Kasumi-1 (cell line): ENCODE results near the gene SLC2A13.
A peak's percentile ranks its signal among the peaks of the same experiment; 100 is the strongest.
"Not testable (repeated sequence)": the region's sequence is repeated elsewhere in the genome, so short reads cannot be mapped to it uniquely, and the experiment has no call there.

Source experiments
- DNase-seq, 2 experiments: peaks; one replicate each; lab custom pipeline; 2025; lab: John Stamatoyannopoulos, UW

SLC2A13 gene

GRCh38 chr12:39807043-39807442 lies 298.8 kb downstream of the SLC2A13 start:
- DNase-seq, result peak; percentile 24 to 39

- no peak for DNase-seq
These were observed 300.2 kb downstream of the SLC2A13 start for GRCh38 chr12:39805651-39806050.

DNA sequence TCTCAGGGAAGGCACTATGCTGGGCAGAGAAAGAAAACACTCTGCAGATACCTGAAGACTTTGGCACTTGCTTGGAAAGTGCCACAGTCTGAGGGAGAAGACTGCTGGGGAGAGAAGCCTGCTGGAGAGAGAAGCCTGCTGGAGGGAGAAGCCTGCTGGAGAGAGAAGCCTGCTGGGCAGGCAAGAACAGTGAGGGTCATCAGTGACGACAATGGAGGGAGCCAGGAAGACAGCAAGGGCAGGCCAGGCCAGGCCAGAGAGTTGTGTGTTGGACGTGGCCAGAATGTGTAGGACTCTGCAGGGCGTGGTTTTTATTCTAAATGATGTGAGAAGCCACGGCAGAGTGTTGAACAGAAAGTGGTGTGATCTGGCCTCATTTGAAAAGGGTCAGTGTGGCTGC lies 301.0 kb downstream of the SLC2A13 start:
- DNase-seq, result no peak

DNA sequence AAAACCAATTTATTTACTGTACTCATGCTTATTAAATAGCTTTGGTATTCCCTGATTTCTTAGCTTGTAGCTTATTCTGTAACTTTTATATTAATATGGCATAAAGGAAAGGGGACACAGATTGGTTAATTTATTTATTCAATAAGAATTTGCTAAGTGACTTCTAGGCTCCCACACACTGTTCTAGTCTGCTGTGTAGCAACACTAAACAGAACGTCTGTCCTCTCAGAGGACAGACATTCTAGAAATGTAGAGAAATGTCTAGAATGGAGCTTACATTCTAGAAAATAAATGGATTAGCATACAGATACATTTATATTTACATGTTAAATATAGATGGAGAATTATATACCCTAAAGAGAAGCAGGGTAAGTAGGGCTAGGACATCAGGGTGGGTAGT lies 301.4 kb downstream of the SLC2A13 start:
- DNase-seq, result no peak

GRCh38 chr12:39803151-39803550 lies 302.7 kb downstream of the SLC2A13 start:
- no peak for DNase-seq

DNA sequence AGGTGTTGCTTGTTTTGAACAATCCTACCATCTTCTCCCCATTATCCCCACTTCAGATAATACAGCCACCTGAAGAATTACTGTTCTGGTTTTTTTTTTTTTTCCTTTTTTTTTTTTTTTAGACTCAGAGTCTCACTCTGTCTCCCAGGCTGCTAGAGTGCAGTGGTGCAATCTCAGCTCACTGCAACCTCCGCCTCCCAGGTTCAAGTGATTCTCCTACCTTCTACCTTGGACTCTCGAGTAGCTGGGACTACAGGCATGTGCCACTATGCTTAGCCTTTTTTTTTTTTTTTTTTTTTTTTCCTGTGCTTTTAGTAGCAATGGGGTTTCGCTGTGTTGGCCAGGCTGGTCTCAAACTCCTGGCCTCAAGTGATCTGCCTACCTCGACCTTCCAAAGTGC lies 306.9 kb downstream of the SLC2A13 start:
- DNase-seq, result no peak

GRCh38 chr12:39798429-39798828 lies 307.5 kb downstream of the SLC2A13 start:
- no peak for DNase-seq

DNA sequence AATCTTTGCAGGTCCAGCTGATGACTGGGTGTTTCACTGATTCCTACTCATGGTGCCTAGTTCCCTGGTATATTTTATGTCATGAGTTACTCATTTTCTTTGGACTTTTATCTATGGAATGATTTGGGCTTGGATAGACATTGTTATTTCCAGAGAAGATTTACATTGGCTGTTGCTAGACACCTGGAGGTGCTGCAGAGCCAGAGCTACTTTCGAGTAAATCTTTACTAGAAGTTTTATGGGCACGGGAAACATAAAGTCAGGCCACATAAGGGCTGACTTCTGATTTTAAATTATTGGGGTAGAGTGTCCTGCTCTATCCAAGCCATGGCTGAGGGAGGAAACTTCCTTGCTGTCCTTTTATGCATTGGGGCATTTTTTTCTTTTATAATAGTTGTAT lies 310.4 kb downstream of the SLC2A13 start:
- no peak for DNase-seq

DNA sequence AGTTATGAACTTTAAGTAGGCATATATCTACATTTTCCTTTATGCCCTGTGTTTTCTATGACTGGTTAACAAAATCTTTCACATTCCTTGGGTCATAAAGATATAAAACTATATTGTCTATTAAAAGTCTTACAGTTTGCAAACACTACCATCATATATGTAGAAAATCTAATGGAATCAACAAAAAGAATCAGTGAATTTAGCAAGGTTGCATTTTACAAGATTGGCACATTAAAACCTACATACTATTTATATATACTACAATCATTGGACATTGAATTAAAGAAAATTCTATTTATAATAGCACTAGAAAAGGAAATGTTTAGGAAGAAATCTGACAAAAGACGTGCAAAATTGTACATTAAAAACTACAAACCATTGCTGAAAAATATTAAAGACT lies 312.9 kb downstream of the SLC2A13 start:
- DNase-seq, result no peak

DNA sequence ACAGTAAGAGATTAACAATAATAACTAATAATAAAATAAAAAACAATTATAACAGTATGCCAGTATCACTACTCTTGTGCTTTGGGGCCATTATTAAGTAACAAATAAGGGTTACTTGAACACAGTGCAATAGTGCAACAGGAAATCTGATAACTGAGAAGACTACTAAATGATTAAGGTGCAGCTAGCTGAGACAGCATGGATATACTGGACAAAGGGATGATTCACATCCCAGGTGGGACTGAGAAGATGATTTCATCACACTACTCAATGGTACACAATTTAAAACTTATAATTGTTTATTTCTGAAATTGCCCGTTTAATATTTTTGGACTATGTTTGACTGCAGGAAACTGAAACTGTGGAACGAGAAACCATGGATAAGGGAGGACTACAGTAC lies 317.6 kb downstream of the SLC2A13 start:
- DNase-seq, result no peak

DNA sequence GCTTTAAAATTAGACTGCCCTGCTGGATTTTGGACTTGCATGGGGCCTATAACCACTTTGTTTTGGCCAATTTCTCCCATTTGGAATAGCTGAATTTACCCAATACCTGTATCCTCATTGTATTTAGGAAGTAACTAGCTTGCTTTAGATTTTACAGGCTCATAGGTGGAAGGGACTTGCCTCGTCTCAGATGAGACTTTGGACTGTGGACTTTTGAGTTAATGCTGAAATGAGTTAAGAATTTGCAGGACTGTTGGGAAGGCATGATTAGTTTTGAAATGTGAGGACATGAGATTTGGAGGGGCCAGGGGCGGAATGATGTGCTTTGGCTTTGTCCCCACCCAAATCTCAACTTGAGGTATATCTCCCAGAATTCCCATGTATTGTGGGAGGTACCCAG lies 320.1 kb downstream of the SLC2A13 start:
- DNase-seq, result not testable (repeated sequence)

- no peak for DNase-seq
These were observed 323.8 kb downstream of the SLC2A13 start for GRCh38 chr12:39782026-39782545.

GRCh38 chr12:39780913-39781446 lies 324.9 kb downstream of the SLC2A13 start:
- no peak for DNase-seq

GRCh38 chr12:39780411-39780912 lies 325.4 kb downstream of the SLC2A13 start:
- DNase-seq, result no peak

DNA sequence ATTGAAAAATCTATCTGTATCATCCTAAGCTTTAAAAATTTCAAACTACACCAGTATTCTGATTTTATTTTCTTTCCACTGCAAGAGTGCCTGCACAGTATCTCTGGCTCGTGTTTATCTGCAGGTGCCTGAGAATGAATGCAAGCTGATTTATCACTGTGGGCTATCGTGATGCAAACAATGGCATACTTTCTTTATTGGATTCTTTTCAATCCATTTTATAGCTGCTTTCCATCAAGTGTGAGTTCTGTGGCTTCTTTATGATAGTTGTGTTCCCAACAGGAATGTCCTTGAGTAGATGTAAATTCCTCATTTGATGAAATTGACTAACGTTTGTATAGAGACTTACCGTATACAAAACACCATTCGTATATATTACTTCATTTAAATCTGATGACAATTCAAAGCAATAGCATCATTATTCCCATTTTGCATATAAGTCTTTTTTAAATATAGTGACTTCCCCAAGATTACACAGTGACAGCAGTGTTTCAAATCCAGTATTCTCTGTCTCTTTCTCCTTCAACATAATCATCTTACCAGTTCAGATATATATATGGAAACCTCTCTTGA lies 326.0 kb downstream of the SLC2A13 start:
- no peak for DNase-seq

GRCh38 chr12:39777465-39777864 lies 328.4 kb downstream of the SLC2A13 start:
- DNase-seq, result no peak

DNA sequence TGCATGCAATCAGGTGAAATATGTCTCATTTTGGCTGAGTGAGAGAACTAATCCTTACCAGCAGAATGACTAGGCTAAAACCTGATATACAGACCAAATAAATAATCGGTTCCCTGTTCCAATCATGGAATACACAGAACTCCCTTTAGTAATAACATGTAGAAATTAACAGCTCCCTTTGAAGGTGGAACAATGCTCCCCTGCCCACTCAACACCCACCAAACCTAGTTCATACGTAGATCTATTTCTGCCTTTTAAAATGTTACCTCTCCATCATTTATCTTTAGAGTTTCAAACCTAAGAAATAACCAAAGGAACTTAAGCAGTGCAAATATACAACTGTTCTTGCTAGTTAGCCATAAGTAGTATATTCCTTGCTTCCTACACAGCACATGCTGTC lies 332.6 kb downstream of the SLC2A13 start:
- no peak for DNase-seq

- DNase-seq, result no peak
These were observed 333.0 kb downstream of the SLC2A13 start for GRCh38 chr12:39772821-39773259.

DNA sequence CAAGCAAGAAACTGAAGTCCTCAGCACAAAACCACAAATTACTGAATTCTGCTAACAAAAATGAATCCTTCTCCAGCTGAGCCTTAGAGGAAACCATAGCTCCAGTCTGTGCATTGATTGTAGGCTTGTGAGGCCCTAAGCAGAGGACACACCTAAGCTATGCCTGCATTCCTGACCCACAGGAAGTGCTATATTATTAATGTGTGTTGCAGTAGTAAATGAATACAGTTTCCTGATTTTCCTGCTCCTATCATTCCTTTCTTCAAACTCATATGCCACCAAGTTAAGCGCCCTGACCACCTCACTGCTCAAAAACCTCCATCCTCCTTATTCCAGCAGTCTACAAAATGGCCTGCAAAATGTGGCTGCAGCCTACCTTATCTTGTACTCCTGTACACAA lies 334.4 kb downstream of the SLC2A13 start:
- no peak for DNase-seq

DNA sequence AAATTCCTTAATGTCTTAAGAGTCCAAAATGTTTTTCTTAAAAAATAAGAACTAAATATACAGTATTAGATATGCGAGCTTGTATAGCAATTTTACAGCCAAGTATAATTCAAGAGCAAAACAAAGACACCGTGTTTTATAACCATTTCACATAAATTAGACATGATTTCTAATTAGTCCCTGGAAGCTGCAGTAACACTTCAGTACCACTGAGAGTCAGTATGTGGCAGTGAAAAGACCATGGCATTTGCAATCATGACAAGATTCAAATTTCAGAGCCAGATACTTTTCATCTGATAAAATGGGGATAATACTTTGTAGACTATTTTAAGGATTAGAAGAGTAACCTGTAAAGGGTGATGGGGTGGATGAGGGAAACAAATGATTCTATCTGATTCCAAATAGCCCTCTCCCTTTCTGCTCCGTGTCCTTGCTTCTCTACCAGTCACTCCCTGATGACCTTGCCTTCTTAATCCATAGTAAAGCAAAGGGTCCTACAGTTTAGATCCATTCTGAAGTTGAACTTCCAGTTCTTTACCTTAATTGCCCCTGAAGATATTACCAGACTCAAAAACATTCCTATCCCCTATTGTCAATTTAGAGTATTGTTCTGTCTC lies 340.8 kb downstream of the SLC2A13 start:
- peak; percentile 76 to 79 for DNase-seq

- DNase-seq, result no peak
These were observed 342.1 kb downstream of the SLC2A13 start for GRCh38 chr12:39763890-39764169.

GRCh38 chr12:39763071-39763889 lies 342.6 kb downstream of the SLC2A13 start:
- DNase-seq, result no peak

GRCh38 chr12:39755478-39755877 lies 350.4 kb downstream of the SLC2A13 start:
- DNase-seq, result no peak
